ENCODE data around the gene CIAO3. TPM values are rescaled to one million over a fixed set of nuclear protein-coding genes. Genes with fewer than 3 reads are reported as not detected.

The CIAO3 gene
- total RNA-seq, 1 donor from 2014 or later = 37.6 TPM

DNA sequence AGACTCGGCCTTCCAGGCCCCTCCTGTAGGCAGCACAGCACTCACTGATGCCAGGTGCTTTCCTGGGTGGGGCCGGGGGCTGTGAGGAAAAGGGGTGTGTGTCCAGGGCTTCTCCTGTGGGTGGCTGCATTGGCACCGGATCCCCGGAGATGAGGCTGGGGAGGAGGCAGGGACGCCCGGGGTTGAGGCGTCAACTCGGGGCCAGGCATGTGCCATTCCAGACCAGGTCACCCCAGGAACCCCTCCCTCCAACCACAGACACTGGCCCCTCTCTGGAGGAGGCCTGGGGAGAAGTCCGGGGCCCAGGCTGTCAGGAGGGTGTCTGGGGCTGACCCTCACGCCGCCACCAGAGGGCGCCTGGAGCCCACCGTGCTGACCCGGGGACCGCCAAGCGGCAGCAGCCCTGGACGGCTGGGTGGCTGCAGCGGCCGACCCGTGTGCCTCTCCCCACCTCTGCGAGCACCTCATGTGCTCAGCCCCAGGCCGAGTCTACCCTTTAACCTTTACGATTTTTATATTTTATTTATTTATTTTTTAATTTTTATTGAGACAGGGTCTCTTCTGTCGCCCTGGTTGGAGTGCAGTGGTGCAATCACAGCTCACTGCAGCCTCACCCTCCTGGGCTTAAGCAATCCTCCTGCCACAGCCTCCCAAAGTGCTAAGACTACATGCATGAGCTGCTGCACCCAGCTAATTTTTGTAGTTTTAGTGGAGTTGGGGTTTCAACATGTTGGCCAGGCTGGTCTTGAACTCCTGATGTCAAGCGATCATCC is 29.1 kb downstream of the CIAO3 start:
- intact Hi-C loops (cut with micrococcal nuclease) = loop anchor here (1.0 kb wide), 1 partner anchor 74 kb away; no protein-coding TSS in a partner anchor

DNA sequence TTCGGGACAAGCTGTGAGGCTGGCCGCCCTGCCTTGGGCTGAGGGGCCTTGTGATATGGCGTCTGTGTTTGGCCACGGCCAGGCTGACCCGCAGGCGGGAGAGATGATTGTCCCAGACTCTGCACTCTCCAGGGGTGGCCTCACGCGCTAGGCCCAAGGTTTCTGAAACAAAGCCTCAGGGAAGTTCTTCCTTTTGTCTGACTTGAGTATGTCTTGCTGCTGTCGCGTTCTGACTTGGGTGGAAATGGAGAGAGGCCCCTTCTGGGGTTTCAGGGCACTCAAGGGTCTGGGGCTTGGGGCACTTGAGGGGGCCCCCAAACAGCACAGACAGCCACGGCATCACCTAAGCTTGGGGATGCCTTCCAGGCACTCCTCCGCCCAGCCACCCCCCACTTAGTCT is 29.7 kb downstream of the CIAO3 start:
- intact Hi-C loops (cut with micrococcal nuclease) = loop anchor here (1.0 kb wide), 1 partner anchor 74 kb away; no protein-coding TSS in a partner anchor

DNA sequence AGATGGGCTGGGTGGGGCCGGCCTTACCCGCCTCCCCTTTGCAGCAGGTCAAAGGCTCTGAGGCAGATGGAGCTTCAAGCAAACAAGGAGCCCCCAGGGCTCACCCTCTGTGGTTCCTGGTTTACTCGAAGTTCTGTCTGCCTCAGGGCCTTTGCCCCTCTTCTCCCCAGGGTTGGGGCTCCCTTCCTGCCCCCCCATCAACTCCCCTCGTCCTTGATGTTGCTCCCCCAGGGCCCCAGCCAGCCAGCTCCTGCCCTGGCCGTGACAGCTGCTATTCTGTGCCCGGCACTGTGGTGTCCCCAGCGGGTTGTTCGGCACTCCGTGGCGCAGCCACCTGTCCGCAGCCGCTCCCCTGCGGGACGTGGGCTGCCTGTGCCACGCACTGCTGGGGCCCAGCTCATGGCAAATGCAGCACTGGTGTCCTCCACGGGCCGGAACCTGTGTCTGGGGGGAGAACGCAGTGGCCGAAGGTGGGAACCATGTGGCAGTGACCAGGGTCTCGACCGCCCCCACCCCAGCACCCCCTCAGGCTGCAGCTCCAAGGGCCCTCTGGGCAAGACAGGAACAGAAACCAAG is 30.2 kb downstream of the CIAO3 start:
- intact Hi-C loops (cut with micrococcal nuclease) = loop anchor here (1.0 kb wide), 1 partner anchor 75 kb away; no protein-coding TSS in a partner anchor

DNA sequence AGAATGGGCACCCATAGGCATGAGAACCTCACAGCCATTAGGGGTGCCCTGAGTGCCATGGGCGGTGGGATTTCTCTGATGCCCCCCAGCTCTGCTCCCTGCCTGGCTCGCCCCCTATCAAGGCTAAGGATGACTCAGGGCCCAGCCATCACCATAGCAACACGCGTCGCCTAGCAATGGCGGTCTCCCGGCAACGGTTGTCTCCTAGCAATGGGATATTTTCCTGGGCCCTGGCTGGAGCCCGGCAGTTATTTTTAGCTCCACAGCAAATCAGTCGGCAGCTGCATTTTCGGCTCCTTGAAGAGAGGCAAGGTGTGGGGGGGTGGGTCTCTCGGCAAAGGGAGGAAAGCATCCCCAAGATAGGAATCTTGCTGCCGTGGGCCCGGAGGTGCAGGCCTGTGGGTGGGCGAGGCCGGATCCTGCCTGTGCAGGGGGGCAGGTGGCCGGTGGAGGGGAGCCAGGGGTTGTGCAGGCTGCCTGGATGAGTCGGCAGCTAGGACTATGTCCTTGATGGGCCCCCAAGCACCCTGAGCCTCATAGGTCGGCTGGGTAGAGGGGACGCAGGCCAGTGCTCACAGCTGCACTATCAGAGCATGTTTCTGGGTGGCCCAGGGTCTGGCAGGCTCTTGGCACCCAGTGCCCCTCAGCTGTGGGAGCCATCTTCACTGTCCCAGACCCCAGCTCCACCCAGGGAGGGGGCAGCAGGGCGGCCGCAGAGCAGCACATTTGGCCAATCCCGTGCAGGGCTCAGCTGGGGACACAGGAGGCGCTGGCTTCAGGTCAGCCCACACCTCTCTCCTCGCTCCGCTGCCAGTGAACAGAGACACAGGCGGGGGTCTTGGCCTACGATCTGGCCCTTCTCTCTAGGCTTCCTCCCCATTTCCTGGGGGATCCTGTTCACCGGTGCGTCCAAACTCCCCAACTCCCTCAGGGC is 31.0 kb downstream of the CIAO3 start:
- intact Hi-C loops (cut with micrococcal nuclease) = no loop called here

DNA sequence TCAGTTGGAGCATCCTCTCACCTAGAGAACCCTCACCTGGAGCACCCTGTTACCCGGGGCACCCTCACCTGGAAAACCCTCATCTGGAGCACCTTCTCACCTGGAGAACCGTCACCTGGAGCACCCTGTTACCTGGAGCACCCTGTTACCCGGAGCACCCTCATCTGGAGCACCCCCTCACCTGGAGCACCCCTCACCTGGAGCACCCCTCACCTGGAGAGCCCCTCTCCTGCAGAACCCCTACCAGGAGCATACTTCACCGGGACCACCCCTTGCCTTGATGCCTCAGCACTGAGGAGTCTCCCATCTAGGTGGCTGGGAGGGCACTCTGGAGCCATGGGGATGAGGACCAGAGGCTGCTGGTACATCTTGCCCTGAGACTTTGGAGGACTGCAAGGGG is 31.8 kb downstream of the CIAO3 start:
- intact Hi-C loops (cut with micrococcal nuclease) = no loop called here

DNA sequence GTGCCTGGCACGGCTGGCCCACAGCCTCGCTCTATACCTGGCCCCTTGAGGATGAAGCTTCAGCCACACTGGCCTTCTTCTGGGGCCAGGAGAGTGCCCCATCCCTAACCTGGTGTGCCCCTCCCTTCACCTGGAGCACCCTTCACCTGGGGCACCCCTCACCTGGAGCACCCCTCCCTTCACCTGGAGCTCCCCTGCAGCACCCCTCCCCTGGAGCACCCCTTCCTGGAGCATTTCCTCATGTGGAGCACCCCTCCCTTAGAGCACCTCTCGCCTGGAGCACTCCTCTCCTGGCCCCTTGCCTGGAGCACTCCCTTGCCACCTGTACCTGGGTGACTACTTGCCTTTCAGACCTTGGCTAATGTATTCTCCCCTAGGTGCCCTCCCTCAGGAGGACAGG is 32.8 kb downstream of the CIAO3 start:
- intact Hi-C loops (cut with micrococcal nuclease) = no loop called here

DNA sequence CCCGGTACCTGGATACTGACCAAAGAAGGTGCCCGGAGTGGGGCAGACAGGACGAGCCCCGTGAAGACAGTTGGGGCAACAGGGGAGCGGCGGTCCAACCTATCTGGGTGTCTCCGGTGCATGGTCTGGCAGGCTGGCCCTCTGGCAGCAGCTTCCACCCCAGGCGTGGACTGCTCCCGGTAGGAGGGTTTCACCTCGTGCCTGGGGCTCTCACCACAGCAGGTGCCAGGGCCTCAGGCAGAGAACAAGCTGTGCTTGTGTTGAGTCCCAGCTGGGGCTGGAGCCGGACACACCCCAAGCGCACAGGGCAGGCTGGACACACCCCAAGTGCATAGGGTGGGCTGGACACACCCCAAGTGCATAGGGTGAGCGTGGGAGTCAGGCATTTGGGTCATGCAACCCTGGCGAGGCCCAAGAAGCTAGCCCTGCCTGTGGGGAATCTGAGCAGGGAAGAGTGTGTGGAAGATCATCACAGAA is 33.7 kb downstream of the CIAO3 start:
- intact Hi-C loops (cut with micrococcal nuclease) = no loop called here

DNA sequence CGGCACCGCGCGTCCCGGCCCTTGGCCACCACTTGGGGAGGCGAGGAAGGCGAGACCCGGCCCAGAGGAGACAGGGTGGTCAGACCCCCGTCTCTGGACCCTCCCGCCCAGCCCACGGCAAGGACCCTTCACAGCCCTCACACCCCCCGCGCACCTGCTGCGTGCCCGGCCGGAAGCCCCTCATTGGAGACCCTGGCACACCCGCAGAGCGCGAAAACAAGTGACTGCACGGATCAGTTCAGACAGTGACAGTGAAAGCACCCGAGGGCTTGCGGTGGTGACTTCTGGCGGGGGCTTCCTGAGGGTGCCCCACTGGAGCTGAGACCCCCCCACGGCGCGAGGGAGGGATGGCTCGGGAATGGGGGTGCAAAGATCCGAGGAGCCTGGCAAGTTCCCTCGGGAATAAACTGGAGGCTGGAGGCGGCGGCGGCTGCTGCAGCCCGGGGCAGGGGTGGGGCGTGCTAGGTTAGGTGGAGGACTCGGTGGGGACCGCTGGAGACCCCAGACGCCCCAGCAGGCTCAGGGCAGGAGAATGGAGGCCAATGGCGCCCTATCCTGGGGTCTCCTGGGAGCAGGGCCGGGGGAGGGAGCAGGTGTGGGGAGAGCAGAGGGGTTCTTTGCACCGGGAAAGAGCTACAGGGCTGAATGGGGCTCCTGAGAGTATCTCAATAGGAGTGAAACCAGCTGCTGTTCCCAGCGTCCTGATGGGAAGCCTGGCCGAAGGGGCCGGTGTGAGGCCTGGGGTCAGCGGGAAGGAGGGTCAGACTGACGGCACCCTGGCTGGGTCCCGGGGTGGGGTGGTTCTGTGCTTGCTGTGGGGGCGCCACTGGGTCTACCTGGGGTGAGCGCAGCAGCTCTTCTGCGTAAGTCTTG is 34.4 kb downstream of the CIAO3 start:
- intact Hi-C loops (cut with micrococcal nuclease) = no loop called here

DNA sequence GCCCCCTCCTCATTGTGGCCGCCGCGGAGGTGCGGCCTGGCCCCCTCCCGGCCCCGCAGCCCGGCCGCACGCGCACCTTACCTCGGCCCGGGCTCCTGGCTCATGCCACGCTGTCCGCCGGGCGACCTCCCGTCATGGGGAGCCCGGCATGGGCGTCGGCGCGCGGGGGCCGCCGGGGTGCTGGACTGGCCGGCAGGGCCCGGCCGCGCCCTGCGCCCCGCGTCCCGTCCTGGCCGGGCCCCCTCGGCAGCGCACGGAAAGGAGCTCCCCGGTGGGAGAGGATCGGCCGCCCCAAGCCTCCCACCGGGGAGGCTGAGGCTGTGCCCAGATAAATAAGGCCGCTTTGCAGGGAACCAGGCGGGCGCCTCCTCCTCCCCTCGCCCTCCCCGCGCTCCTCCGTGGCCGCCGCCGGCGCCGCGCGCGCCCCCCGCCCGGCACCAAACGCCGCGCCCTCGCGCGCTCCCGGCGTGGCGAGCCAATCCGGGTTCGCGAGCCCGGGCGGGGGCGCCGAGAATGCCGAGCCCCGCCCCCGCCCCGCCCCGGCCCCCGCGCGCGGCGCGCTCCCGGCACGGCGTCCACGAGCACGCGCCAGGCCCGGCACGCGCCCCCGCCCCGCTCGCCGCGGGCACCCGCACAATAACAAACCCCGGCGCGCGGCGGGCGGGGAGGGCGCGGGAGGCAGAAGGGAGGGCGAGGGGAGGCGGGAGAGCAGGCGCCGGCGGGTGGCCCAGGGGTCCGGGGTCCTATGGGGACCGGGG is 35.2 kb downstream of the CIAO3 start, which contains the start of gene FBXL16:
Gene FBXL16 (minus strand): TSS at position 371 of the 758 bp plus-strand sequence. CDS start 8,396 bp downstream, outside the sequence.
- intact Hi-C loops (cut with micrococcal nuclease) = no loop called here

DNA sequence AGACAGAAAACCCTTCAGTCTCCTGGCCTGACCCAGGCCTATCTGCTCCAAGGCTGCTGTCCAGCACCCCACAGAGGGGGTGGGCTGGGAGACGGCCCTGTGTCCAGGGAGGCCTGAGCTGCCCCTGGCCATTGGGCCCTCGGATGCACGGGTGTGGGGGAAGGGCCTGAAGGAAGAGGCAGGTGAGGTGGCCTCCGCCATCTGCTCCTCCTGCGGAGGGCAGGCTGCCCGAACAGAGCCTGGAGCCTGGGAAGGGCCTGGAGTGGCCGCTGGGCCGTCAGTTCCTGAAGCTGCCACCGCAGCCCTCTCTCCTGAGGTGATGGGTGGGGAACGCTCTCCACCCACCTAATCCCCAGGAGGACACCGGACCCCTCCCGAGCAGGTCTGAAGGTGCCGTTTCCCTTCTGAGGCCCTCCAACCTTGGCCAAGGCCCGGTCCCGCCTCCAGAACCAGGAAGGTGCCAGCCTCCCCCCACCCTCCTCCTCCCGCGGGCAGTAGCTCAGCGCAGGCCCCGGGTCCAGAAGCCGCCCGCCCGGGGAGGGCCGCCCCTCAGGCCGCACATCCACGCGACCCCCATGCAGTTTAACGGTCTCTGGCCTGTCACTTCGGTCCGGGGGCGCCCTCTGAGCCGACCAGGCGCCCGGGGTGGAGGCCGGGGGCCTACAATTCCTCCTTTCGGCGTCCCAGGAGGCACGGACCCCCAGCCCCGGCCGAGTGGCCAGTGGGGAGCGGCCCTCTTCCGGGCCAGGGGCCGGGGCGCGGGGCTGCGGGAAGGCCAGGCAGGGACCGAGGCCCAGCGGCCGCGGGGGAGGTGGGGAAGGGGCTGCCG is 36.0 kb downstream of the CIAO3 start:
- intact Hi-C loops (cut with micrococcal nuclease) = no loop called here

DNA sequence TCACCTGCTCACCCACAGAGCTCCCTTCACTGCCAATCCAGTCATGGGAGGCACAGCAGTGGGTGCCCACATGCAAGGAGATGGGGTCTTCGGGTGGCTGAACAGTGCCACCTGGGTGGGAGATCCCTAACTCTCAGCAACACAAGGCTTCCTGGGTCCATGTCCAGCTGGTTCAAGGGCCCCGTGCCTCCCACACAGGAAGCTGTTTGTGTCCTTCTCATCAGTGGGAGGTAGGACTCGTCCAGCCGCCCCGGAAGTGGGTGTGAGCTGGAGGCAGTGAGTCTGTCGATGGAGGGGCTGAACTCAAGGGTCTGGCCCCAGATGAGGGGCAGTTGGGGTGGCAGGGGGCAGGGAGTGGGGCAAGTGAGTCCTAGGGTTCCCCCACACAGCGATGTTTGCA is 36.8 kb downstream of the CIAO3 start:
- intact Hi-C loops (cut with micrococcal nuclease) = no loop called here

DNA sequence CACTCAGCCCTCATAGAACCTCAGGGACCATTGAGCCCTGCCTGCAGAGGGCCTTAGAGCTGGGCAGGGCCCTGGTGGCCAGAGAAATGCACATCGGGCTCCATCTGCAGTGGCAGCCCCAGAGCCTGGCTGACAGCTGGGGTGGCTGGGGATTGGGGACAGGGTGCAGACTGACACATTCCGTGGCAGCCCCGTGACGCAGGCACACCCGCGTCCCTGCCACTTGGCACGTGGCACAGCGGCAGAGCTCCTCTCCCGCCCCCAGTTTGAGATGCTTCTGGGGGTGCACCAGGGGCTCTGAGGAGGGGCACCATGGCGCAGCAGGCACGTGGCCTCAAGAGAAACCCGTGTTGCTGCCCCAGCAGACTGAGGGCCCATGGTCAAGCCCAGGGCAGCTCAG is 37.4 kb downstream of the CIAO3 start:
- intact Hi-C loops (cut with micrococcal nuclease) = no loop called here

DNA sequence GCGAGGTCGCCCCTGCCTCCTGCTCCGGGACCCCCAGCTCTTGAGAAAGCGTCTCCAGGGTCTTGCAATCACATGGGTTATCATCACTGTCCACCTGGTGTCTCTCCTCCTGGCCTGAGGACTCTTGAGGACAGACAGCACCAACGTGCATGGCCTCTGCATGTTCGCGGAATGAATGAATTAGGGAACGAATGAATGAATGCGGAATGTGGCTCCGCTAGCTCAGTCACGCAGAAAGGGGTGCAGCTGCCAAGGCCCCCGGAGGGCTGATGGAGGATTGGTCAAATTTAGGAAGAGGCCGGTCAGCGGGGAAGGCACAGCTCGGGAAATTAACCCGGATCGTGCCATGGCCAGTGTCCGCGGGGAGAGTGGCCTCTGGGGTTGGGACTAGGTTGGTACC is 38.5 kb downstream of the CIAO3 start:
- intact Hi-C loops (cut with micrococcal nuclease) = no loop called here

DNA sequence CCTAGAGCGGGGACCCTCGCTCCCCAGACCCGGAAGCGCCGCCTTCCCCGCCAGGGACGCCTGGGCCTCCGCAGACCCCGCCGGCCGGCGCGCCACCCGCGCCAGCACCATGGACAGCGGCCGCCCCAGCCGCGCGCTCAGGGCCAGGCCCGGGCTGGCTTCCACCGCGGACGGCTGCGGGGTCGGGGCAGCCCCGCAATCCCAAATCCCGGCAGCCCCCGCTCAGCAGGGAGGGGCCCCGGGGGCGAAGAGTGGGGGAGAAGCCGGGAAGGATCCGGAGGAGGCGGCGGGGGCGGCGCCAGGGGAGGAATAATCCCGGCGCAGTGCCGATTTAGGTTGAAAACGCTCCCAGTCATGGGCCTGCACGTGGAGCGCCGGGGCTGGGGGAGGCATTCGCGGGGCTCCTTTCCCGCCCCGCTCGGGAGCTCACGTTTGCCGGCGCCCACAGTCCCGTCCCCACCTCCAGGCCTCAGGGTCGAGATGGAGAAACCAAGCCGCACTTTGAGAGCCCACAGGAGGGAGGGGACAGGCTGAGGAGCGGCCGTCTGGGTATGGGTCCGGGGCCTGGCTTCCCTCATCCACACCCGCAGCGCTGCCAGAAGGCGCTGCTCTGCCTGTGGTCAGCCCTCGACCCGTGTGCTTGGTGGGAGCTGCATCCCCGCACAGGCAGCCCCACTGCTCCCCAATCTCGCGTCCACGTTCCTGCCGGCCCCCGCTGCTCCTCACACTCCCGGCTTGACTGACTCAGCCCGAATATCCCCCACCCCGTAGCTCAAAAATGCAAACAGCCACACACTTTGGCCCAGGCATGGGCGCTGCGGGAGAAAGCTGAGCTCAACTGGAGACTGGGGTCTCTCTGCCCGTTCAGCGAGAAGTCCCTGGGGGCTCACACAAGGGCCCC is 39.9 kb downstream of the CIAO3 start:
- intact Hi-C loops (cut with micrococcal nuclease) = no loop called here

DNA sequence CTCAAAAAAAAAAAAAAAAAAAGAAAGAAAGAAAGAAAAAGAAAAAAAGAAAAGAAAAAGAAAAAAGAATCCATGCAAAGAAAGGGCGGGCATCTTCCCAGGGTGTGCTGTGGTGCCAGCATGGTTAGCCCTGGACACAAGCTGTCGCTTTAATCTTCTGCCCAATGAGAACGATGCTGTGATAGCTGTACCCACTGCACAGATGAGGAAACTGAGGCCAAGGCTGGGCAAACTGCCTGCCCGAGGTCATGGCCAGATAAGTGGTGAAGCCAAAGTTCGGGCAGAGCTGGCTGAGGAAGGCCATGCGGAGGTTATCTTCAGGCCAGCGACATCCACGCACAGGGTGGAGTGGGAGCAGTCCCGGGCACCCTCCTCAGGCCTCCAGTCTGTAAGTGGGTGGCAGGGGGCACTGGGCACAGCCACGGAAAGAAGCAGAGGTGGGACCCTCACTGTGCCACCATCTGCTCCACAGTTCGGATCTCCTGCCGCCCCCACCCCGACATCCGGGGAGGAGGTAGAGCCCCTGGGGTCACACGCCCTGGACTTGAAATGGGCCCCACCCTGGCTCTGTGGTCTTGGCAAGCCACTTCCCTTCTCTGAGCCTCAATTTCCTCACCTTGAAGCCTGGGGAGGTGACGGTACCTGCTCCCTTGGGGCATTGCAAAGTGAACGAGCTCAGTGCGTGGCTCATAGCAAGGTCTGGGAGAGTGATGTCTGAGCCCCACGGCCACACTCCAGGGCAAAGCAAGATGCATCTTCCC is 41.7 kb downstream of the CIAO3 start:
- intact Hi-C loops (cut with micrococcal nuclease) = no loop called here

DNA sequence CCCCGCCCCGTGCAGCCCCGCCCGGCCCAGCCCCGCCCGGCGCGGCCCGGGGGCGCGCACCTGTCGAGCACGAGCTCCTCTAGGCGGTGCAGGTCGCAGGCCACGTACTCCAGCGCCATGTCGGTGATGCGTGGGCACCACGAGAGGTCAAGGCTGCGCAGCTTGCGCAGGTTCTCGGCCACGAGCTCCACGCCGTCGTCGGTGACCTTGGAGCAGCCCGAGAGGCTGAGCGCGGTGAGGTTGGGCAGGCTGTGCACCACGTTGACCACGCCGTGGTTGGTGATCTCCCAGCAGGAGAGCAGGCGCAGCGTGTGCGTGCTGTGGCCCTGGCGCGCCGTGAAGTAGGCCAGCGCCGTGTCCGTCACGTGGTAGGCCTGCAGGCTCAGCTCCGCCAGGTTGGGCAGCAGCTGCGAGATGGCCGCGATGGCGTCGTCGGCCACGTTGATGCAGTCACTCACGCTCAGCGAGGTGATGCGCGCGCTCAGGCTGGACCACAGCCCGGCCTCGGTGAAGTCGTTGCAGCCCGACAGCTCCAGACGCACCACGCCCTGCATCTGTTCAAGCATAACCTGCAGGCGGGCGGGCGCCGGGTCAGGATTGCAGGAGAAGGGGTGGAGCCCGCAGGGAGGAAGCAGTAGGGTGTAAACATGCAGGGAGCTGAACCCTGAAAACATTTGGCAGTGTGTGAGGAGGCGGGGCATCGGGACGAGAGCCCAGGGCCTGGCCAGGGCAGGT is 45.3 kb downstream of the CIAO3 start:
- intact Hi-C loops (cut with micrococcal nuclease) = no loop called here
